GM19240 (cell line): ENCODE data around the gene DLG2.

ENCODE experiments used
- DNase-seq: peaks from one replicate; pipeline ENCODE4 v3.0.0; 2011; ENCODE audit warnings: low spot score; ENCODE audit not compliant: insufficient read length

The DLG2 gene

DNA sequence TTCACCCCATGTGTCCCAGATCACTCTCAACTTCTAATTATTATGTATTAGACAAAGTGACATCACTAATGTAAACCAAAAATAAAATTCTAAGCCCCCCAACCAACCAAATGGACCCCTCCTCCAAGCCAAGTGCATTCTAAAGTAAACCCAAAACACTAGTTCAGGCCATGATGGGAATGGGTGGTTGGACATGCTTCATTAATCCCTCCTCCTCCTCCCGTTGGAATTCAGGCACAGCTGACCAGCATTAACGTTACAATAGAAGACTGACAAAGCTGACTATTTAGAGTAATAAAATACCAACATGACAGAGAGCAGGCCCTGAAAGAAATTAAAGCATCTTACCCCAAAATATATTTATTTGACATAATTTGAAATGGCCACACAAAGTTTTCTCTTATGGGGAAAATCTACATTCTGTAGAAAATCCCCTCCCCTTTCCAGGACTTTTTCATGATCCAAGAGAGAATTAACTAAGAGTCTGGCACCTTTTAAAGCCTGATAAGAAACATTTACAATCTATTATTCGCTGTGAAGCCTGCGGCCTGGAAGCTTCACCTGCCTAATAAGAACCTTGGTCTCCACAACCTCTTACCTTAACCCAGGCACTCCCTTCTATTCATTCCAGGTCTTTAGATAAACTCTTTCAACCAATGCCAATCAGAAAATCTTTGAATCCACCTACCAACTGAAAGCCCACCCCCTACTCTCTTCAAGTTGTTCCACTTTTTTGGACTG is 1392.5 kb downstream of the DLG2 start:
- DNase-seq: no peak

DNA sequence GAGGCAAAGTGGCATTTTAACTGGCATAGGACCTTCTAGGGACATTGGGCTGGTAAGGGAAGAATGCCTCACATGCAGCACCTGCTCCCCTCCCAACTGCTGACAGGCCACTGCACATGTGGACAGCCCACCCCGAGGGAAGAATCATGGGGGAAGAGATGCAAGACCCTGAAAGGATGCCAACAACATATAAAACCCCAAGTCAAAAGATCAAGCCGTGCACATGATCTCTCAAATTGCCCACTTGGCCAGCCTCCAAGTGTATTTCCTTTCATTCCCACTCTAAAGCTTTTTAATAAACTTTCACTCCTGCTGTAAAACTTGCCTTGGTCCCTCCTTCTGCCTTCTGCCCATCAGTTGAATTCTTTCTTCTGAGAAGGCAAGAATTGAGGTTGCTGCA is 1393.1 kb downstream of the DLG2 start:
- no peak for DNase-seq

DNA sequence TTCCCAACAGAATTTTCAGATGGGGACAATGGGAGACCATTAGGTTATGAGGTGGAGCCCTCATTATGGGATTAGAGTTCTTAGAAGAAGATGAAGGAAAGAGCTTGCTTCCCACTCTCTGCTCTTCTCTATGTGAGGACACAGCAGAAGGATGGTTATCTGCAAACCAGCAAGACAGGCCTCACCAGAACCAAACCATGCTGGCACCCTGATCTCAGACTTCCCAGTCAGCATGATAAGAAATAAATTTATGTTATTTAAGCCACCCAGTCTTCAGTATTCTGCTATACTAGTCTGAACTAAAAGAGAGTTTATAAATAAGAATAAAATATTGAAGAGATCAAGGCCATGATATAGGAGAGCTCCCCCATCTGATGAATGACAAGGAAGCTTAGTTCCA is 1394.6 kb downstream of the DLG2 start:
- no peak for DNase-seq

DNA sequence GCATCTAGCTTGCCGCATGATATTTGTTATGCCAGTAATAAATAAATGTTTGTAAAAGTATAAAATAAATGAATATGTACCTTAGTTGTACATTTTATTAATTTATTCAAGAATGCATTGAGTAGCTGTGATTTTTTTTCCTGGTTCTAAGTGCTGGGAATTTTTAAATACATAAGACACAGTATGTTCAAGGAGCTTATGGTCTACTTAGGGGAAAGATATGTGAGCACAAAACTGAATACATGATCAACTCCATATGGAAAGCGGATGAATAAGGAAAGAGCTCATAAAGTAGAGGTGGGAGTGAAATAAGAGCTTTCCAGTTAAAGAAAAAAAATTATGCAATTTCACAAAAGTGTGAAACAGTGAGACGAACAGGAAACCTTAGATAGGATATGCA is 1396.7 kb downstream of the DLG2 start:
- no peak for DNase-seq

DNA sequence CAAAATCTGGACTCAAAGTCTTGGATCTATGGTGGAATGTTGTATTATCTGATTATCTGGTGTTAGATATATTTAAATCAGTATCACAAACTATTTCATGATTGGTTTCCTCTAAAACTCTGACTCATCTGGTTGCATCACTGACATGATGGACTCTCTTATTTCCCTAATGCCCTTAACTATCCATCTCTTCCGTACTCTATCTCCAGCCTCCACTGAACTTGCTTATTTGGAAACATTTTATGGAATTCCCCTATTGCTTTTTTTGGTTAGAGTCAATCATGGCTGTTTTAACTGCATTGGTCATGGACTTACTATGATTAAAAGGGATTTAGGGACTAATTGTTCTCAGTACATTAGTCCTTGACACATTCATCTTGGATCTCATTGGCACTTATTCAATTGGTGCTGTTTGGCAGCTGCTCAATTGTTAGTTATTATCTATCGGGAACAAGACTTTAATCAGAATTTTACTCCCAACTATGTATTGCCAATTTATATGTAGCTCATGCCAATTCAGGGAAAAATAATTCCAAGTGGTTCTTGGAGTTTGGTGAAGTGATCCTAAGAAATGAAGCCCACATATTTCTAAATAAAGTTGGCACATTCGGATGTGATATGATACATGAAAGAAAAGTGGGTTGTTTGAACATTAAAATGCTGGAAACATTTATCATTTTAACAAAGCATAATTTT is 1399.0 kb downstream of the DLG2 start:
- DNase-seq: no peak

DNA sequence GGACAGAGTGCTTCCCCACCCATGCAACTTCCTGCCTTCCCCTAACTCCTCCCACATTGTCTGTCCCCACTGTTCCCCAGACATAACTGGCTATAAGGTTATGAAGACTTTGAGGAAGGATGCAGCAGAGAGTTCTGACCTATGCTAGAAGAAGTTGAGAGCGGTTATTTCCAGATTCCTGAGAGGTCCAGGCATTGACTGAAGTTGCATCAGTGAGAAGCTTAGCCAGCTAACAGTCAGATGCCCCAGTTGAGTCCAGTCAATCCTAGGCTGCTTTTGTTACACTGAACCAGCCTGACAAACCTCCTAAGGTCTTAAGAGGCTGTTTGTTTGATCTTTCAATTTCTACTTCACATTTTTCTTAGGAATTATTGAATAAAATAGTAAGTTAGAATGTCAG is 1403.1 kb downstream of the DLG2 start:
- DNase-seq: no peak

DNA sequence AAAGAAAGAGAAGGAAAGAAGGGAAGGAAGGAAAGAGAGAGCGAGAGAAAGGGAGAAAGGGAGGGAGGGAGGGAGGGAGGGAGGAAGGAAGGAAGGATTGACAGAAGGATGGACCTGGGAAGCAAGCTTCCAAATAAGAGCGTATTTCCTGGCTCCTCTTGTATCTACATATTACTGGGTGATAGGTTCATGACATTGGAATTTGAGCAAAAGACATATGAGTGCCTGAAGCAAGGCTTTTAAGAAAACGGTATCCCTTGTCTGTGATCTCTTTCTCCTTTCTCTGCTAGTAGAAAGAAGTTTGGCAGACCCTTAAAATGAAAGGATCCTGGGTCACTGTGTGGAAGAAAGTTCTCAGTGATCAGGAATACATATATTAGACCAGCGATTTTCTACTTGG is 1408.8 kb downstream of the DLG2 start:
- no peak for DNase-seq

DNA sequence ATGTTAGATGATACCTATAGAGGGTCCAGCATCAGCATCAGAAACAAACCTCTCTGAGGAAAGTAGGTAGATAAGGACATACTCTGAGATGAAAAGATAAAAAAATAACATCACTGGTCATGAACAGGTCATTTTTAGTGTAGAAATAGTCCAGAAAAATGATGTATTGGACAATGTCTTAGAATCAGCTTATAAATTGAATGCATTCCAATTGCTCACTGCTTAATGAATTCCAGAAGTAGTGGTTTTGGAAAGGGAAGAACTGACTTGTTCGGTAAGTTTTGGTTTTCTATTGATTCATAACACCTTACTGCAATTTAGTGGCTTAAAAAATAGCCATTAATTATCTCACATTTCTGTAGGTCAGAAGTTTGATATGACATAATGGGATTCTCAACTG is 1411.5 kb downstream of the DLG2 start:
- DNase-seq: no peak

DNA sequence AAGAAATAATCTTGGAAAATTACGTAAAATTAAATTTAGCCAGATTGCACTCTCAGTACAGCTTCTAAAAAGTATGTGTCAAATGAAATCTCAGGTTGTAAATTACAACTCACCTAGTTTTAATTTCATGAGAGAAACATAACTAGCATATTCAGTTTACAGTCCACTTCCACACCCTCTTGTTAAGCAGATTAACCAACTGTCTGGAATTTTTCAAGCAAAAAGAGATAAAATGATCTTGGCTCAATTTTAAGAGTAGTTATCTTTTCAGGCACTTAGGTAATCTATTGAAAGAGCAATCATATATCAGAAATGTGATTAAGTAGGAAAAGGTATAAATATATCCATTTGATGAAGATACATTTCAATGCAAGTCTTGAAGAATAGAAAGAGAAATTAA is 1412.6 kb downstream of the DLG2 start:
- no peak for DNase-seq

DNA sequence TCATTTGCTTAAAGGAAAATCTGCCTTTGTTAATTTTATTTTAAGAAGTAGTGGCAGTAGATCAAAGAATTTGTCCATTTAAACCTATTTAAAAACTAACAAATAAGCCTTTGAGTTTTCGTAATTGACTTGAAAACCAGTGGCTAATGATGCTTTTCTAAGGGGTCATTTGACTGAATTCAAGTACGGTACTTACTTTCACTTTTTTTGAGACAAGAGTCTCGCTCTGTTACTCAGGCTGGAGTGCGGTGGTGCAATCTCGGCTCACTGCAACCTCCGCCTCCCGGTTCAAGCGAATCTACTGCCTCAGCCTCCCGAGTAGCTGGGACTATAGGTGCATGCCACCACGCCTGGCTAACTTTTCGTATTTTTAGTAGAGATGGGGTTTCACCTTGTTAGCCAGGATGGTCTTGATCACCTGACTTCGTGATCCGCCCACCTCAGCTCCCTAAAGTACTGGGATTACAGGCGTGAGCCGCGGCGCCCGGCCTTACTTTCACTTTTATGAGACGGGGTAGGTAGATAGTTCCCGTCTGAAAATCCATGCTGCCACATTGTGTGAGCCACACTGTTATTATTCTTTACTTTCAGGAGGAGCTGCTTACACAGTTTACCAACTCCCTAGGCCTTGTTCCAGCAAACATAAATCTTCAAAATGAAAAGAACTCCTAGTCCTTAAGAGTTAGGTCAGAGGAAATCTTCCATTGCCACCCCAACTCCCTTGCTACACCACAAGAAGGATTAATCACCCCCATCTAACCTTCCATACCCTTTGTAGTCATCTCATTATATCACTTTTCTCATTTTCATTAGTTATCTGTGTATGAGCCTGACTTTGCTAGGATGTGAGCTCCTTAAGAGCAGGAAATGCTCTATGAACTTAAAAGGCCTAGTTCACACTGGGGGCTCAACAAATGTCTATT is 1414.4 kb downstream of the DLG2 start:
- no peak for DNase-seq

DNA sequence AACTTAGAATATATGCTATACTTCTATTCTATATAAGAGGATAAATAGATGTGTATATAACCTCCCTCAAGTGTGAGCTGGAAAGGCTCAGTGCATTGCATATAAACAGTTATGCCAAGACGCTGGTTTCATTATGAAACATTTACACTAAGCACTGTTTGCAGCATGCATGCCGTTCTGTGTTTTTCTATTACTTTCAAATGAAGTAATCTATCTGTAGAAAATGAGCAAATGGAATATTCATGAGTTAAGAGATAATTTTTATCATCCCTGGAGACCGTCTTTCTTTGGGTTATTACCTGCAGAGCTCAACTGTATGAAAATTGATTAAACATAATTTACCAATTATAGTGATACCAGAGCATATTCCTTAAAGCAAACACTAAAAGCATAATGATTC is 1415.2 kb downstream of the DLG2 start:
- DNase-seq: no peak

DNA sequence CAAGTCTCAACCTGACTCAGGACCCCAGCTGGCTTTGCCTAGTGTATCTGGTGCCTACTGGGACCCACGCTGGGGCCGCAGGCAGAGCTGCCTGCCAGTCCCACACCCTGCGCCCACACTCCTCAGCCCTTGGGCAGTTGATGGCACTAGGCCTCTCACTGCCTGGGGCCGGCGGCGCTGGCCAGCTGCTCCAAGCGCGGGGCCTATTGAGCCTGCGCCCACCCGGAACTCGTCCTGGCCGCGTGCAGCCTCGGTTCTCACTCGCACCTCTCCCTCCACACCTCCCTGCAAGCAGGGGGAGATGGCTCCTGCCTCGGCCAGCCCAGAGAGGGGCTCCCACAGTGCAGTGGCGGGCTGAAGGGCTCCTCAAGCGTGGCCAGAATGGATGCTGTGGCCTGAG is 1432.4 kb downstream of the DLG2 start:
- DNase-seq: no peak

DNA sequence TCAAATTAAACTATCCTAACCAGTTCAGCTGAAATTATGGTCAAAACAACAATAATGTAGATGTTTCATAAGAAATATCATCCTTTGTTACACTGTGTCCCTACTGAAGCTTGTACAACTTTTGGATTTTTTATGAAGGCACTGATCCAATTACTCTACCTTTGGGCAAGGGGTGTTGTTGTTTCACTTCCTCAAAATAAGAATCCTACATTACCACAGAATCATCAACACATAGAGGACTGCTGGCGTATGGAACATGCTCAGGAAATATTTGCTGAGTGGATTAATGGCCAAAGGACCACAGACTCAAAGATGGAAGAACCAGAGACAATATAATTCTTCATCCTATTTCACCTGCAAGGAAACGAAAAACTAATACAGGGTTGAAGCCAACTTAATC is 1433.4 kb downstream of the DLG2 start:
- DNase-seq: no peak

DNA sequence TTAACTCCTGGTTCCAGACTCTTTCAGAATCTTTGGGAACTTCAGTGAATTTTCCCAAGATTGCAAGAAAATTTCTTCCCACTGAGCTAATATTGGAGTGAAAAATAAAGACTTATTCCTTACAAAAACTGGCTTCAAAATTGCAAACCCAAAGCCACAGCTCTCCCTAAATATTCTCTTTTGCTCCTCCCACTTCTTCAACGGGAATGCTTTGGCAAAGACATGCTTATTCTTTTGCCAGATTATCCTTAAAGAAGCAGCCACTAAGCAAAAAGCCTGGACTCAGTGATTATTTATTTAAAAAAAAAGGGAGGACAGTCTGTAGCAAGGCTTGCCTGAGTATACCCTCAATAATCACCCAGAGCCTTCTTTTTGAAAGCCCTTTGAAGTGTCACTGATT is 1438.6 kb downstream of the DLG2 start:
- DNase-seq: no peak

DNA sequence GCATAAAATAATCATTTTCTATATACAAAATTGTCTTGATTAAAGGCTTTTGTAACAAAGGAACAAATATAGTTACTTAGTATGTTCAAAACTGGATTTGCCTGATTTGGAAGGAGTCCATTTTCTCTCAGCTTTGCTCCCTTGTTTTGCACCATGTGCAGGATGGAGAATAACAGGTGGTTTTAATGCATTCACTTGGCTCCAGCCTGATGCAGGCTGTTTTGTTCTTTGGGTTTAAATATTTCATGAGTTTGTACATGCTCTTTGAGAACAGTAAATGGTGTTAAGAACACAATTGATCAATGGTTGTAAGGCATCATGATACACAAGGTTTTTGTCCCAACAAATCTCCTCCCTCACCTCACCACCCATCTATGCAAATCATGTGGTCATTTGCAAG is 1454.1 kb downstream of the DLG2 start:
- no peak for DNase-seq

DNA sequence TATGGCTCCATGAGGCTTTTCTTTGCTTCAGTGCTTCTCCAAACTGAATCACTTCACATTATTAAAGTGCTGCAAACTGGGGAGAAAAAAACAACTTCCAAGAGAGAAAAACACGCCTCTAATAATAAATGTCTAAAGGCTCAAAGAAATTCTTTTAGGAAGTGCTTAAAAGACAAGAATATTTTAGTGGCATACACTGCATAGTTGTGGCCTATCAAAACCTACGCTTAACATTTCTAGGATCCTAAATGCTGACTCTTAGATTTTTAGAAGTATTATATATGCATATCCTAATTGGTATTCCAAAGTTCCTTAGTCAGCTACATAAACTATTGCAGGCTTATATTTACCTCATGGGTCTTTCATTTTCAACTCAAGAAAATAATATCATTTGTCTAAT is 1462.0 kb downstream of the DLG2 start:
- DNase-seq: no peak

DNA sequence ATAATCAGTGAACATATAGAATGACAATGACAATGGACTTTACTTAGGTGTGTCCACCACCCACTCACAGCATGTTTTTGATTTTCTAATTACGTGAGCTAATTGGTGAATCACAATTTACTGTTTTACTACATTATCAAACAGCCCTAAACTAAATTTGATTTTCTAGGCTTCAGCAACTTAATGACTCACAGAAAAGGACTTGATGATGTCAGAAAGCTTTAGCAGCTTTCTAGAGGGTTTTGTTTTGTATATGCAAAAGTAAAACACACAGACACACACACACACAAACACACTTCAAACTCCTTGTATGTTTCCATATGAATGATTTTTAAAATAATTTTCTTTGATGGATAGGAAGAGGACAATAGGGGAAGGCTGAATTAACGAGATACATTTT is 1462.4 kb downstream of the DLG2 start:
- no peak for DNase-seq

DNA sequence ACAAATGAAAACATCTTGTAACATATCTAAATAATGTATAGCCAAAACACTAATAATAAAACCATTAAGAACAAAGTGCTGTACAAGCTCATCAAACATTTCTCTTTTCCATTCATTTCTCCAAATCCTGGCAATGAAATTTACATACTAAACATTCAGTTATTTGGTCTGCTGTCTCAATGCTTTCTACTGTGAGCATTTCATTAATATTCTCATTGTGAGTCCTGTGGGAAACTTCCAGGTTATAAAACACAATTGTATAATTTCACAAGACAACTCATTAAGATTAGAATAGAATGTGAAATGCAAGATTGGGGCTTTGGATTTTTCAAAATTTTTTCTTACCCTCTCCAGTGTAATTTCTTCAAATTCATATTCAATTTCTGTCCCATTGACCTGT is 1464.0 kb downstream of the DLG2 start:
- no peak for DNase-seq

DNA sequence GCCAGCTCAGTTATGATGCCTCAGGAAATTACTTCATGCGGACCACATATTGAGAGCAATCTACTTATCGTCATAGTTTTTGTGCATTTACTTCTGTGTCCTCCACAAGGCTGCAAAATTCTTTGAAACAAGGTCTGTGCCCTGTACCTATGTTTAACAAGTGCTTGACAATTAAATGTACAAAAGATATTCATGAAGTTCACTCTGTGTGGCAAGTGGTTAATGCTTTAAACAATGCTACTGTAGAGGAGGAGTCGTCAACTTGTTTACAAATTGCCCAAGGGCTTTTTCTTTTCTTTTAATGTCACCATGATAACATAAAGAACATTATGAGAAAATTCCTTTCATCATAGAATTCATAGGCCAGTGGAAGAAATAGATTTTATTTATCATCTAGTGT is 1469.5 kb downstream of the DLG2 start:
- no peak for DNase-seq

DNA sequence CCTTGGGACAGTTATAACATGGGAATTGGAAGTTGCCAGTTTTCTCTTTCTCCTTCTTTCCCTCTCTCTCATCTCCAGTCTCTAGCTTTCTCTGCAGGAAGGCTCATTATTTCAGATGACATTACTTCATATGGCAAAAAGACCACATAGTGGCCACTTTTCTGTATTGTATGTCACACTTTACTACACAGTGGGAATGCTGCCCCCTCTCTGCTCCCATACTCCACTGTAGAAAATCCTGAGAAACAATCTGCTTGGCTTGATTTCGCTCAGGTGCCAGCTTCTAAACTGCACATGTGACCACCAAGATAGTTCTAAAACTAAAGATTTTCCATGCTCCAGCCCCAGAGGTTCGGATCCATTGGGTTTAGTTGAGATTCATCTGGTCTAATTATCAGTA is 1480.3 kb downstream of the DLG2 start:
- DNase-seq: no peak

DNA sequence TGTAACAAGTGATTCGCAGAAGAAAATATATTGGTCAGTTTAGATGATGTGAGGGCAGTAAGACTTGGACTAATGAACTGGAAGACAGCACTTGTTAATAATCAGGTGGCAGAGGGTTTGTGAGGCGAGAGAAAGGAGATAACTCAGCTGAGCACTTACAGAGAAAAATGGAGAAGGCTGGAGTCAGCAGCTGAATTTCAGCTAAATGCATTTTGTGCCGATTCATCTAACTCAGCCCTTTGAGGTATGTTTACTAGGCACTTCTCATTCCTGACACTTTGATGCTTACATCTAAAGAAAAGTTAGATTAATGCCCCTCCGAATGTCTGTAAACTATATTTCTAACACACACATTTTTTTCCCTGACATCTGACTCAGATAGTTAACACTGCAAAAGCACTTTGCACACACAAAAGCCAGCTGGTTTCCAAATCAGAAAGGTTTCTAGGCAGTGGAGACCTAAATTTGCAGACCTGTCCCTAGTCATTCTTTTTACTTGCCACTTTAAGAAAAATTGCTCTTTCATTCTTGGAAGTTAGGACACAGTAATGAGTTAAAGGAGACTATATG is 1481.4 kb downstream of the DLG2 start:
- no peak for DNase-seq

DNA sequence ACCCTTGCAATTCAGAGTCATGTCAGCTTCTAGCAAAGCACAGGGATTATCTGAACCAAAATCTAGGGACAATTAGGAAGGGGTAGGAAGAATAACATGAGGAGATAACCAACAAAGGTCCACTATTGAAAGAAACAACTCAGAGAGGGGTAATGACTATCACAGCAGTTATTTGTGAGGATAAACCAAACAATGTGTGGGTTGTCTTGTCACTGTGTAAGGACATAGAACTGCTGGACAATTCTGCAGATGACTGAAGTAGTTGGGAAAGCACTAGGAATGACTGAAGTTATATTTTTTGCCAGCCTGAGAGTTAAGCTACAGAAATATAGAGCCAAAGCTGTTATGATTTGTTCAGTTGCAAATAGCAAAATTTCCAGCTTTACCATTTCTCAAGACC is 1482.6 kb downstream of the DLG2 start:
- no peak for DNase-seq
